Naive thymus-derived CD4-positive, alpha-beta T cell (primary cell): Measurements from ENCODE around the gene GPR137C. TPM values are rescaled to one million over a fixed set of nuclear protein-coding genes. Genes with fewer than 3 reads are reported as not detected.

Experiments
- ATAC-seq: fragments of 150-1000 bp; cut with Tn5 transposase; 2 replicates; pipeline ENCODE4 v1.10.0; 2021; ENCODE audit warnings: mild to moderate bottlenecking, moderate library complexity
- CTCF ChIA-PET: fragments of 350-600 bp; sonication (Branson Sonifier 250); formaldehyde crosslinking; loops from one replicate; lab custom pipeline; 2021; ENCODE audit warnings: antibody characterized with exemption; lab: Charles Lee
- POLR2A ChIA-PET: fragments of 350-600 bp; sonication (Branson Sonifier 250); formaldehyde crosslinking; loops from one replicate; lab custom pipeline; 2021; ENCODE audit warnings: antibody characterized with exemption, inconsistent platforms; lab: Charles Lee
- DNase-seq, 9 donors: peaks; one replicate each; pipeline versions ENCODE4 v3.0.0 to v3.0.0-alpha.2; 2020 to 2022; ENCODE audit warnings: mixed read lengths in 1 of 9
- H3K27ac ChIP-seq: one replicate; pipeline ENCODE4 v1.7.0; 2013; ENCODE audit warnings: mild to moderate bottlenecking, low read depth, low read length, moderate library complexity
- H3K27me3 ChIP-seq, 2 donors: one replicate each; pipeline ENCODE4 v1.7.0; 2013; ENCODE audit warnings: low read length in 2 of 2, mild to moderate bottlenecking in 2 of 2, moderate library complexity in 2 of 2; ENCODE audit not compliant: control insufficient read depth in 2 of 2, insufficient read depth in 2 of 2
- H3K36me3 ChIP-seq, 3 experiments: 1 replicate in 2 of 3; 2 replicates in 1 of 3; pipeline ENCODE4 v1.7.0; 2013; ENCODE audit warnings: low read length in 3 of 3, mild to moderate bottlenecking in 3 of 3, moderate library complexity in 1 of 3; ENCODE audit not compliant: insufficient read depth in 3 of 3, control insufficient read depth in 2 of 3
- H3K4me1 ChIP-seq, 2 donors: one replicate each; pipeline ENCODE4 v1.7.0; 2013; ENCODE audit warnings: low read length in 2 of 2, mild to moderate bottlenecking in 2 of 2, moderate library complexity in 1 of 2; ENCODE audit not compliant: control insufficient read depth in 2 of 2, insufficient read depth in 2 of 2
- H3K4me3 ChIP-seq: 2 replicates; pipeline ENCODE4 v1.7.0; 2013; ENCODE audit warnings: mild to moderate bottlenecking, low read length
- H3K9me3 ChIP-seq, 3 experiments: 1 replicate in 2 of 3; 2 replicates in 1 of 3; pipeline ENCODE4 v1.7.0; 2013; ENCODE audit warnings: low read length in 3 of 3; ENCODE audit not compliant: control insufficient read depth in 2 of 3
- H3K27ac Mint-ChIP-seq, 9 donors: one replicate each; pipeline ENCODE4 v1.8.0; 2020 to 2022; ENCODE audit warnings: mixed read lengths in 9 of 9, mild to moderate bottlenecking in 8 of 9, moderate library complexity in 5 of 9, inconsistent platforms in 2 of 9
- H3K27me3 Mint-ChIP-seq, 5 donors: one replicate each; pipeline ENCODE4 v1.8.0; 2021 to 2022; ENCODE audit warnings: mixed read lengths in 5 of 5, mild to moderate bottlenecking in 1 of 5
- H3K36me3 Mint-ChIP-seq, 5 donors: one replicate each; pipeline ENCODE4 v1.8.0; 2020 to 2022; ENCODE audit warnings: mixed read lengths in 5 of 5, mild to moderate bottlenecking in 3 of 5, inconsistent platforms in 1 of 5
- H3K4me1 Mint-ChIP-seq, 7 donors: one replicate each; pipeline ENCODE4 v1.8.0; 2020 to 2022; ENCODE audit warnings: mixed read lengths in 7 of 7, mild to moderate bottlenecking in 3 of 7, inconsistent platforms in 1 of 7
- H3K4me3 Mint-ChIP-seq, 10 donors: one replicate each; pipeline ENCODE4 v1.8.0; 2020 to 2022; ENCODE audit warnings: mild to moderate bottlenecking in 10 of 10, mixed read lengths in 10 of 10, moderate library complexity in 6 of 10, inconsistent platforms in 2 of 10
- H3K9me3 Mint-ChIP-seq, 11 donors: one replicate each; pipeline ENCODE4 v1.8.0; 2020 to 2022; ENCODE audit warnings: mixed read lengths in 11 of 11, mild to moderate bottlenecking in 4 of 11, inconsistent platforms in 1 of 11, moderate library complexity in 1 of 11
- intact Hi-C, 2 donors: fragments of 100-400 bp; cut with micrococcal nuclease; formaldehyde crosslinking; loops; one replicate each; pipeline ENCODE4 v1.15.1; 2023
- polyA plus RNA-seq, 2 donors: library from polyadenylated mRNA; unstranded; fragments of 300-500 nt; fragmentation: Illumina TruSeq; gene quantifications; one replicate each; pipeline ENCODE4 v1.2.3, GENCODE V29; 2021
- total RNA-seq, 6 experiments: library from RNA in 5 of 6; stranded (reverse) in 5 of 6; gene quantifications; 1 replicate in 5 of 6; 2 replicates in 1 of 6; pipeline ENCODE4 v1.2.3 and lab custom pipeline; 2021 to 2026

Gene GPR137C
- total and polyA plus RNA-seq, 7 experiments from 2014 or later, result 0.27 to 0.70 (median 0.34) TPM; not detected in 4

DNA sequence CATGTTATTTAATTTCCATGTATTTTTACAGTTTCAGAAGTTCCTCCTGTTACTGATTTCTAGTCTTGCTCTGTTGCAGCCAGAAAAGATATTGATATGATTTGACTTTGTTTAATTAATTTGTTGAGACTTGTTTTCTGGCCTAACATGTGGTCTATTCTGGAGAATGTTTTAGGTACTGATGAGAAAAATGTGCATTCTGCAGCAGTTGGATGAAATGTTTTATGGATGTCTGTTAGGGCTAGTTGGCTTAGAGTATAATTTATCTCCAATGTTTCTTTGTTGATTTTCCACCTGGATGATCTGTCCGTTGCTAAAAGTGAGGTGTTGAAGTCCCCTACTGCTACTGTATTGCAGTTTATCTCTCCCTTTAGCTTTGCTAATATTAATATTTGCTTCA, 54.4 kb downstream of the GPR137C start:
- H3K4me1 ChIP-seq, result no peaks in the 10 kb centered on the region
- ATAC-seq (no peak), DNase-seq (no peak)
- H3K27me3 Mint-ChIP-seq, result peaks cover 0 to 44% (median 4%) of the 10 kb centered on the region in 5 donors
- H3K27me3 ChIP-seq, result no peaks in the 10 kb centered on the region
- no peaks in the 10 kb centered on the region for H3K9me3 ChIP-seq
- H3K9me3 Mint-ChIP-seq, result peaks cover 0 to 17% (median 5%) of the 10 kb centered on the region in 11 donors
- no peak overlapping the region for H3K4me3 Mint-ChIP-seq
- H3K4me1 Mint-ChIP-seq, result peaks cover 0 to 5% (median 0%) of the 10 kb centered on the region in 7 donors
- H3K27ac Mint-ChIP-seq, result no peak overlapping the region
- intact Hi-C loops, result no loop called here
- H3K36me3 ChIP-seq, result no peaks in the 10 kb centered on the region
- H3K4me3 ChIP-seq, result no peak overlapping the region
- H3K27ac ChIP-seq, result no peak overlapping the region
- POLR2A ChIA-PET, result interaction anchor here (0.7 kb wide), 1 partner anchor 126 kb away, joined by 4 read pairs; no protein-coding TSS in a partner anchor
- CTCF ChIA-PET, result no interaction called here
- H3K36me3 Mint-ChIP-seq, result peaks cover 0 to 15% (median 0%) of the 10 kb centered on the region in 5 donors

DNA sequence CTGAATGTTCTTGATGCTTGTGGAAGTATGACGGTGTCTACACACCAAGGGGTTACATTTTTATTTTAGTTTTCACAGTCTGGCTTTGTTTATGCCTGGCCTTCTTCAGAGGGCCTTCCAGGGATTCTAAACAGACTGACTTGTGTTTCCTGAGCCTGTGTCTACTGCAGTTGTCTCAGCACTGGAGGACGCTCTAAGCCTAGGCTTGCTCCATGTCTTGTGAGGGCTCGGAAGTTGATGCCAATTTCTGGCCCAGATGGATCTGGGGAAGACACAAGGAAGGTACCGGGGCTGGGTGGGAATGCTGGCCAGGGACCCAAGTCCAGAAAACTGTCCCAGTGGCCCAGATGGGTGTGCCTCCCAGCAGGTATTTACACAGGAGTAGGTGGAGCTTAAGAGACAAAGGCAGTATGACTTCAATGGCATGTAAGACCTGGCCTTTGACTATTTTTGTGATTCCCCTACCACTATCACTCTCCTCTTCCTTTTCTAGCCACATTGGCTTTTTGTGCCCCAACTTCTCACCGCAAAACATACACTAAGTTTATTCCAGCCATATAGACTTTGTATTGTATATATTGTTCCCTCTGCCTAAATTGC, 56.9 kb downstream of the GPR137C start:
- H3K4me3 ChIP-seq, result no peak overlapping the region
- peaks cover 0 to 32% (median 9%) of the 10 kb centered on the region in 5 donors for H3K27me3 Mint-ChIP-seq
- H3K4me3 Mint-ChIP-seq, result no peak overlapping the region
- H3K9me3 Mint-ChIP-seq, result peaks cover 0 to 12% (median 4%) of the 10 kb centered on the region in 11 donors
- H3K27ac ChIP-seq, result no peak overlapping the region
- H3K9me3 ChIP-seq, result no peaks in the 10 kb centered on the region
- CTCF ChIA-PET, result interaction anchor here (1.0 kb wide), 1 partner anchor 22 kb away, joined by 3 read pairs; no protein-coding TSS in a partner anchor
- intact Hi-C loops, result no loop called here
- H3K36me3 Mint-ChIP-seq, result peaks cover 0 to 12% (median 0%) of the 10 kb centered on the region in 5 donors
- no peak overlapping the region for H3K27ac Mint-ChIP-seq
- DNase-seq (no peak), ATAC-seq (no peak)
- peaks cover 0 to 2% (median 0%) of the 10 kb centered on the region in 7 donors for H3K4me1 Mint-ChIP-seq
- H3K27me3 ChIP-seq, result no peaks in the 10 kb centered on the region
- no peaks in the 10 kb centered on the region for H3K36me3 ChIP-seq
- POLR2A ChIA-PET, result no interaction called here
- H3K4me1 ChIP-seq, result no peaks in the 10 kb centered on the region

DNA sequence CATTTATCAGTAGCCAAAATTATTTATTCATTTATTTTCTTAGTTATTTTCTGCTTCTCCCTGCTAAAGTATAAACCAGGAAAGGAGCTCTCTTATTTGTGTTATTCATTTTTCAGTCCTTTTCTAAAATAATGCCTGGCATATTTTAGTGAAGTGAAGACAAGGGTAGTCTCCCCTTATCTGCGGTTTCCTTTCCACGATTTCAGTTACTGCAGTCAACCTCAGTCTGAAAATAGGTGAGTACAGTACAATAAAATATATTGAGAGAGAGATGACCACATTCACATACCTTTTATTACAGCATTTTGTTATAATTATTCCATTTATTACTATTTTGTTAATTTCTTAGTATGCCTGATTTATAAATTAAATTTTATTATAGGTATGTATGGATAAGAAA, 57.6 kb downstream of the GPR137C start:
- Mint-ChIP-seq H3K36me3 (peaks cover 0 to 9% (median 0%) of the 10 kb centered on the region in 5 donors), H3K4me3 (no peak overlapping the region), H3K27ac (no peak overlapping the region), H3K27me3 (peaks cover 0 to 32% (median 9%) of the 10 kb centered on the region in 5 donors), H3K4me1 (peaks cover 0 to 2% (median 0%) of the 10 kb centered on the region in 7 donors), H3K9me3 (peaks cover 0 to 6% (median under 1%) of the 10 kb centered on the region in 11 donors)
- Histone ChIP-seq H3K36me3 (no peaks in the 10 kb centered on the region), H3K4me1 (no peaks in the 10 kb centered on the region), H3K9me3 (no peaks in the 10 kb centered on the region), H3K4me3 (no peak overlapping the region), H3K27me3 (no peaks in the 10 kb centered on the region), H3K27ac (no peak overlapping the region)
- no peak for ATAC-seq
- no peak for DNase-seq
- intact Hi-C loops, result no loop called here
- ChIA-PET CTCF (no interaction called here), POLR2A (no interaction called here)

DNA sequence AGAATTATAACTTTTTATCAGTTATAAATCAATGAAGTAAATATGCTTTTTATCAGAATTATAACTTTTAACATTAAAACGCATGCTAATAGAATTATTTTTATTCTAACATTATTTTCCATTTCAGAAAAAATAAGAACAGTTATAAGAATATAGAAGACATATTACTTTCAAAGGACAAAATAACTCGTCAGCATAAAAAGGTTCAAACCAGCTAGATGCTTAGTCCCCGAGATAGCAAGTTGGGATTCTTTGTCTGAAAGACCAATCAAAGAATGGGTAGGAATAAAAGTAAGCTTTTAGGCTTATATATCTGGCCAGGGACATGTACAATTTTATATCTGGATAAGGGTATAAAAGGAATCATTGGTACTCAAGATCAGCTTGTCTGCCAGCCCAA, 66.0 kb downstream of the GPR137C start:
- DNase-seq (no peak), ATAC-seq (no peak)
- Mint-ChIP-seq H3K36me3 (no peaks in the 10 kb centered on the region), H3K27me3 (peaks cover 1 to 32% (median 4%) of the 10 kb centered on the region in 5 donors), H3K4me1 (peaks cover 0 to 2% (median 0%) of the 10 kb centered on the region in 7 donors), H3K27ac (no peak overlapping the region), H3K4me3 (no peak overlapping the region), H3K9me3 (no peaks in the 10 kb centered on the region)
- ChIA-PET CTCF (no interaction called here), POLR2A (no interaction called here)
- no peaks in the 10 kb centered on the region for H3K9me3 ChIP-seq
- H3K27ac ChIP-seq, result no peak overlapping the region
- H3K36me3 ChIP-seq, result no peaks in the 10 kb centered on the region
- H3K4me1 ChIP-seq, result no peaks in the 10 kb centered on the region
- H3K4me3 ChIP-seq, result no peak overlapping the region
- intact Hi-C loops, result no loop called here
- no peaks in the 10 kb centered on the region for H3K27me3 ChIP-seq

DNA sequence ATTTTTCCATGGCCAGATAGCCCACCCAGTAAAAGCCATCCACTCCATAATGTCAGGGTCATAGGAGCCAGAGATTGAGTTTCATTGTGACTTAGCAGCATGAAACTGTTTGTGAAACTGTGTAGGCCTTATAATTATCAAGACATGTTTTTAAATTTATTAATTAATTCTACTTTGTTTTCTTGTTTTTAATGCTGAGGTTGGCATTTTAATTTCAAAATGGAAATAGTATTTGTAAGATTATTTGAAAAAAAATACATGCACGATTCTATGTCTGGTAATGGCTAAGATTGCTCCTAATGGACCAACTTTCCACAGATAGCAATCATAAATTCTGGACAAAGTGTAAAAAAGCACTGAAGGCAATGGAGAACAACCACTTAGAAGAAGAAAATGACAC, 67.1 kb downstream of the GPR137C start:
- no peak overlapping the region for H3K27ac ChIP-seq
- no peaks in the 10 kb centered on the region for H3K9me3 ChIP-seq
- Mint-ChIP-seq H3K9me3 (no peaks in the 10 kb centered on the region), H3K4me3 (no peak overlapping the region), H3K4me1 (peaks cover 0 to 2% (median 0%) of the 10 kb centered on the region in 7 donors), H3K27me3 (peaks cover 0 to 32% (median 4%) of the 10 kb centered on the region in 5 donors), H3K27ac (no peak overlapping the region), H3K36me3 (no peaks in the 10 kb centered on the region)
- no peaks in the 10 kb centered on the region for H3K27me3 ChIP-seq
- ATAC-seq, result no peak
- POLR2A ChIA-PET, result no interaction called here
- no peak overlapping the region for H3K4me3 ChIP-seq
- CTCF ChIA-PET, result no interaction called here
- no peaks in the 10 kb centered on the region for H3K36me3 ChIP-seq
- no peak for DNase-seq
- intact Hi-C loops, result no loop called here
- H3K4me1 ChIP-seq, result no peaks in the 10 kb centered on the region

DNA sequence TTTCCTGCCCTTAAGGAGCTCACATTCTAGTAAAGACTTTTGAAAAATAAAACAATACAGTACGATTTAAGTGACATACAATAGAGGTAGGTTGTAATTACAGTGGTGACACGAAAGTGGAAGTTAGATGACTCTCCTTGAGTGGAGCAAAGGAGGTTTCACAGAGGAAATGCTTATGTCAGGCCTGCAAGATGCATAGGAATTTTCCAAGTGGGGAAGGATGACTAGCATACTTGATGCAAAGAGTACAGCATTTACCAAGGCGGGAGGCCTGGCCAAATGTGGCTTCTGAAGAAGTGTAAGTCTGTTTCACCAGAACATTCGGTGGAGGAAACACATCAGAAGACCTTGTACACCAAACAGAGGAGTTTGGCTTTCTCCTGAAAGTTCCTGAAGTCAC, 87.5 kb downstream of the GPR137C start:
- Mint-ChIP-seq H3K27ac (peak overlapping the region in 1 of 9 donors; percentile 43), H3K36me3 (peaks cover 9 to 34% (median 28%) of the 10 kb centered on the region in 5 donors)
- CTCF ChIA-PET, result interaction anchor here (0.6 kb wide), 1 partner anchor 146 kb away, joined by 3 read pairs; no protein-coding TSS in a partner anchor

More for the DNA sequence above, 87.5 kb downstream of the GPR137C start:
- H3K27me3 ChIP-seq, result no peaks in the 10 kb centered on the region
- H3K4me1 ChIP-seq, result no peaks in the 10 kb centered on the region
- Mint-ChIP-seq H3K27me3 (peaks cover 0 to 7% (median 0%) of the 10 kb centered on the region in 5 donors), H3K4me1 (peaks cover 0 to 3% (median 0%) of the 10 kb centered on the region in 7 donors), H3K4me3 (no peak overlapping the region), H3K9me3 (peaks cover 2 to 18% (median 11%) of the 10 kb centered on the region in 11 donors)
- ATAC-seq, result no peak
- DNase-seq, result no peak
- POLR2A ChIA-PET, result no interaction called here
- intact Hi-C loops, result loop anchor here in 1 of 2 donors (10.0 kb wide), 1 partner anchor 345 kb away; no protein-coding TSS in a partner anchor
- H3K9me3 ChIP-seq, result no peaks in the 10 kb centered on the region
- H3K27ac ChIP-seq, result no peak overlapping the region
- no peak overlapping the region for H3K4me3 ChIP-seq
- peaks cover 0 to 12% (median 0%) of the 10 kb centered on the region in 3 experiments for H3K36me3 ChIP-seq
